Measurements from ENCODE around the gene RAB5IF.

GRCh38 chr20:36565520-36565919 is 40.1 kb upstream of the RAB5IF start:
- no peak for TF ChIP-seq POLR2A (IDR thresholded peaks at IDR 0.05)
- no peak for TF ChIP-seq CTCF (IDR thresholded peaks at IDR 0.05 in 8 of 11, conservative IDR thresholded peaks at IDR 0.05 in 3 of 11)
- no peak for TF ChIP-seq POLR2AphosphoS5 (IDR thresholded peaks at IDR 0.05)

All from spleen (tissue), 7 donors.